NB4 (cell line): ENCODE results near the gene FAM47E.

Source experiments
- CTCF ChIP-seq: IDR thresholded peaks from one replicate; pipeline ENCODE4 v1.5.1; 2012; ENCODE audit warnings: low read depth, low read length
- MAX ChIP-seq: IDR thresholded peaks from 2 replicates; pipeline ENCODE4 v1.6.1; 2011; ENCODE audit warnings: low read depth, low read length
- POLR2A ChIP-seq: IDR thresholded peaks from 2 replicates; pipeline ENCODE4 v1.6.1; 2011; ENCODE audit warnings: mild to moderate bottlenecking; ENCODE audit not compliant: insufficient read length; ENCODE audit errors: extremely low read depth

- no peak for TF ChIP-seq CTCF
- peak; percentile 41 for TF ChIP-seq POLR2A
- TF ChIP-seq MAX = no peak
Observed at GRCh38 chr4:76213415-76214176, 37.9 kb upstream of the FAM47E start, which contains the start of gene SCARB2.
